ENCODE data around the gene AFDN.

The AFDN gene

DNA sequence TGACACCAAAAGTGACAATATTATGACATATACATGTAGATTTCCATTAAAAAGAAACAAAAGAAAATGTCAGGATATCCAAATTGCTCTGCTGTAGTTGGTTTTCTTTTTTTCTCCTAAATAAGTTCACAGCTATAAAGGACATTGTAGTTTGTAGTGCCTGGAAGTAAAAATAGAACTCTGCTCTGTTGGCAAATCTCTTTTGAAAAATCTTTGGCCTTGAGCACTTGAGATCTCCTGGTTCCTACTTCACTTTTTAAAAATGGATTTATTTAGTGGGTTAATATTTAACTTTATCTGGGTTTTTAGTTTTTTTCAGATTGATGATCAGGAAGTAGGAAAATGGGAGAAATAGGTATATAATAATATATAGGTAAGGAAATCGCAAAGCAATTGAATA is 52.9 kb downstream of the AFDN start:
- no peak for DNase-seq

GRCh38 chr6:167881327-167881726 is 54.6 kb downstream of the AFDN start:
- no peak for DNase-seq

DNA sequence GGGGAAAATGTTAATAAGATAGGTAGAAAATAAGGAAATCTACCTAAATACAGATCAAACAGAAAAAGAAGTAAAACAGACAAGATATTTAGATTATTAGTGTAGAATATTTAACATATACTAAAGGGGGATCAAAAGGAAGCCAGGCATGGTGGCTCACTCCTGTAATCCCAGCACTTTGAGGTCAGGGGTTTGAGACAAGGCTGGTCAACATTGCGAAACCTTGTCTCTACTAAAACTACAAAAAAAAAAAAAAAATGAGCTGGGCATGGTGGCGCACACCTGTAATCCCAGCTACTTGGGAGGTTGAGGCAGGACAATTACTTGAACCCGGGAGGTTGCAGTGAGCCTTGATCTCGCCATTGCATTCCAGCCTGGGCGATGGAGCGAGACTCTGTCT is 55.5 kb downstream of the AFDN start:
- DNase-seq = no peak

DNA sequence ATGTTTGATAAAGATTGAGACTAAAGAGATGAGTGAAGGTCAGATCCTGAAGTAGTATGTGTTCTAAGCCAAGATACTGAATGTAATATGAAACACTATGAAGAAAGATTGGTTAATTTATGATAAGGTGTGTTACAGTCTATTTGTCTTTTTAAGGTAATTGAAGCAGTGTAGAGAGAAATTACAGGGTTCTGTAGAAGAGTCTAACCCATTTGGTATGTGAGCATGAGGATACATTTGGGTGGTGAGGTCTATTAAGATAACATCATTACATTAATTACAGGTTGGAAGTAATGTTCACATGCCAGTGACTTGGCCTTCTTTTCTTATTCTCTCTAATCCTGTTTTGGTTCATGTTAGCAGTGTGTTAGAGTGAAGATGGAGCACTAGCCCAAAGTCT is 61.4 kb downstream of the AFDN start:
- no peak for DNase-seq

GRCh38 chr6:167892835-167893815 is 66.4 kb downstream of the AFDN start:
- DNase-seq = no peak

DNA sequence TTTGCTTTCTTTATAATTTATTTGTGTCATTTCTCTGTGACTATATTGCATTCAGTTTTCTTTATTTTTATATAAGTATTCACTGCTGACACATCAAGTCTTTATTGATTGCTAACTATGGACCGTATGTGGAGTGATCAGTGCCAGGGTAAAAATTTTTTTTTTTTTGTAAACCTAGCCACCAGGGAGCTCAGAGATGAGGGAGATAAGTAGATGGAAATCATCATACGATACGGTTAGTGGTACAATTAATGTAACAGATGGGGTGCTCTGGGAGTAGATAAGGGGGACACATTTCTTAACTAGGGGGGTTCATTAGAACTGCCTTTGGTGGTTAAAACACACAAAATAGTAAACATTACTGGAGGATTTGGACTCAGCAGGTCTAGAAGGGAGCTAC is 68.3 kb downstream of the AFDN start:
- no peak for DNase-seq

- DNase-seq = no peak
Observed at GRCh38 chr6:167896648-167897047, 69.9 kb downstream of the AFDN start.

DNA sequence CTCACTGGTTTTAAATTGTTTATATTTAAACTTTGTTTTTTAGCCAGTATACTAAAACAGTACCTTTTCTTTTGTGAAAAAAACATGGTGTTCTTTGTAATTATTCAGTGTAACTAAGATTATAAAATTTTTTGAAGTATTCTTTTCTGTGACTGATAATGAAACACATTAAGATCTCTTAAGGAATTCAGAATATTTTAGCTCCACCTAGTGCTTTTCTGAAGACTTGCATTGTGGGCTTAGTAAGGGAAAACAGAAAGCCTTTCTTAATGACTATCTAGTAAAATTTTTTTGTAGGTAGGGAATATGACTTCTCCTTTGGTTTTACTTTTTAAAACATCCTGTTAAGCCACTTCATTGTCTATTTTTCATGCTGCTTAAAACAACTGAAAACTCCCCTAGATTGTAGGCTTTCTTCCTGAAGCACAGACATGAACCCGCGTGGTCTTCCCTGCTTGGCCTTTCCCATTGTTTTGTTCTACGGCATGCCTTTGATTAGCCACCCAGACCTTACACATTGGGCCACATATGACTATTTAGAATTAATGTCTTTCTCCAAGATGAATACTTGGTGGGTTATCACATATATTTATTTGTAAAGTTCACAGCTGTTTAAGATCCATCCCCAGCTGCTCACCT is 72.1 kb downstream of the AFDN start:
- no peak for DNase-seq

- DNase-seq = no peak
Observed at GRCh38 chr6:167904791-167905190, 78.1 kb downstream of the AFDN start.

GRCh38 chr6:167906899-167907298 is 80.2 kb downstream of the AFDN start:
- DNase-seq = no peak

DNA sequence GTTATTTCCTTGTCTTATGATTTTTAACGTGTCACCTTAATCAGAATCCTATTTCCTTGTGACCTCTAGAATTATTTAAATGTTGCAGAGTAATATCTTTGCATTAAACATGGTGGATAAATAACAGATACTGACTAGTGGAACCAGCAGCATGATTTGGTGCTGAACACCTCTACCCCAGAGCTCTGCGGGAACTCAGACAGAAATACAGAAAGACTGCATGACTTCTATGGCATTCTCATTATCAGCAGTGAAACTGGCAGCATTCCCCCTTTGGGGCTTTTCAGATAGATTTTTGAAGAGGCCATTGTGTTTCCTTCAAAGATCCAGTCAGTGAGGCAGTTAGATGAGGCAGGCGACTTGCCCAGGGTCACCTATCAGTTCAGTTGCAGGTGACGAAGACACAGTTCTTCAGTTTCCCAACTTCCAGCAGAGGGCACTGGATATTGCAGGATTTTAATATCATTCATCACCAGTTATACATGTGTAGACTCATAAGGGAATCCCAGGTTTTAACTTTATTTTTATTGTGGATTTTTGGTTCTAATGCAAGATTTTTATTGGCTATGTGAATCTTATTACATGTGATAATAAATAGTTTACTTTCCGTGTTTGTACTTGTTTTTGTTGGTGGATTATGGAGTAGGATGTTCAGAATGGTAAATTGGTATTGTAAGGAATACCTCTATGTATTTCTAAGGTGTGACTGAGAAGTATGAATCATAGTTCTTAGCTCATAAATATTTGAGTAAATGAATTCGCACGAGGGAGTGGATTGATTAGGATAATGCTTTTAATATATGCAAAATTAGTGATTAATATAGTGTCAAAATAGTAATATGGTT is 81.3 kb downstream of the AFDN start:
- DNase-seq = no peak

- no peak for DNase-seq
Observed at GRCh38 chr6:167910007-167910406, 83.3 kb downstream of the AFDN start.

DNA sequence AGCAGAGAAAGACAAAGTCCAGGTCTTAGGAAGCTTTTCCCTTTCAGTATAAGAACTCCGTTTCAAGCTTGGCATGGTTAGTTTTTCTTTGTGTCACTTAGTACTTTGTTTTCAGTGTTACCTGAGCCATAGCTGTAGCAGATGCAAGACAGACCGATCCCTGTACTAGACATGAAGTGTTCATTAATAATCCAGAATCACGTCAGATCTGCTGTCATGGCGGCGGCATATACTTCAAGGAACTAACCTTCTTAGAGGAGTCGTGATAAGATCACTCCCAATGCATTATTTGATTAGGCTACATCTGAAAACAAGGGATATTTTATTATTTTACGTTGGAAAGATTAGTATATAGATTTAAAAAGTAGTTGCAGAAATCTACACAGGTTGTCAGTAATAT is 83.9 kb downstream of the AFDN start:
- no peak for DNase-seq

GRCh38 chr6:167912494-167912893 is 85.8 kb downstream of the AFDN start:
- DNase-seq = no peak

GRCh38 chr6:167913699-167914098 is 87.0 kb downstream of the AFDN start:
- no peak for DNase-seq

DNA sequence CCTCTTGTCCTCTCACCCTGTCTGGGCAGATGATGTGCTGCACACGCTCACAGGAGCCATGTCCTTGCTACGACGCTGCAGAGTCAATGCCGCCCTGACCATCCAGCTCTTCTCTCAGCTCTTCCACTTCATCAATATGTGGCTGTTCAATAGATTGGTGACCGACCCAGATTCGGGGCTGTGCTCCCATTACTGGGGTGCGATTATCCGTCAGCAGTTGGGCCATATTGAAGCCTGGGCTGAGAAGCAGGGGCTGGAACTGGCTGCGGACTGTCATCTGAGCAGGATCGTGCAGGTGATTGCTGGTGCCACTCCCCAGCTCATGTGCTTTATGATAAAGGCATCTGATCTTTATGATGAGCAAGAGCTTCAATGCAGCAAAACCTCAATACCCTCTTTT is 88.4 kb downstream of the AFDN start:
- no peak for DNase-seq

GRCh38 chr6:167917551-167918154 is 90.9 kb downstream of the AFDN start:
- DNase-seq = no peak

DNA sequence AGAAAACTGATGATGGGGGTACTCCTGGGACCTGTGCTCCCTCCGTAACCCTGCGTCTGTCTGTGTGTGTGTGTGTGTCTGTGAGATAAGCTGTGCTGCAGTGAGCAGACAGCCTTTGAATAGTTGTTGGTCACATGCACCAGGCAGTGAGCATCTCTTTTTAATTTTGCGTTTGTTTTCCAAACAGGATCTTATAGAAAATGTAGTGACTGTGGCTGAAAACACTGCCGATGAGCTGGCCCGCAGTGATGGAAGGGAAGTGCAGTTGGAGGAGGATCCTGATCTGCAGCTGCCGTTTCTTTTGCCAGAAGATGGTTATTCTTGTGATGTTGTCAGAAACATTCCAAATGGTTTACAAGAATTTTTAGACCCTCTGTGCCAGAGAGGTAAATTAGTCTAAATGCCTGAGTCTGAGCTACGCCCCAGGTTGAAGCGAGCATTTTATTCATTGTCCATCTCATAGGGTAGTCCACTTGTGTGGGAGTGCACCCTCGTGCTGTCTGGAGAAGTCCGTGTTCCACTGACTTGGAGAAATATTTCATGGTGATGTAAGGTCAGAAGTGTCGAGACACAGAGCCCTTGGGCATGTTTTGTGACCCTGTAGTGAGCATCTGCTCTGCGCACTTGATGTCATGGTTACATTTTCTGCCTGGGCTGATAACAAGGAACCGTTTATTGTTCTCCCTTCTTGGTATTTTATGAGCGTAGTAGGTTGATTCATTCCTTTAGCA is 92.0 kb downstream of the AFDN start:
- DNase-seq = no peak

DNA sequence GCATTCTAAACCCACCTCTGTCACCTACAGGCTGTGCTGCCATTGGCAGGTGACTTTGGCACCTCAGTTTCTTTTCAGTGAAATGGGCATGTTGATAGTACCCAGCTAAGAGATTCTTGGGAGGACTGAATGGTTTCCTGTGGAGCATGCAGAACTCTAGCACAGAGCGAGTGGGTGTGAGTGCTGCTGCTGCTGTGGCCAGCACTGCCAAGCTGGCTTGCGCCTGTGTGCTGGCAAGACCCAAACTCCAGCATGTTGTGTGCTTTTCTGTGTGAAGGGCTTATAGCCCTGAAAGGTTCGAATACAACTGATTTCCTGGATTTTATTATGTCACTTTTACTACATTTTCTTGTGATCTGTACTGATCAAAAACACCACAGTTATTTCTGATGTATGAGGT is 92.6 kb downstream of the AFDN start:
- no peak for DNase-seq

- no peak for DNase-seq
Observed at GRCh38 chr6:167920165-167920564, 93.5 kb downstream of the AFDN start.

DNA sequence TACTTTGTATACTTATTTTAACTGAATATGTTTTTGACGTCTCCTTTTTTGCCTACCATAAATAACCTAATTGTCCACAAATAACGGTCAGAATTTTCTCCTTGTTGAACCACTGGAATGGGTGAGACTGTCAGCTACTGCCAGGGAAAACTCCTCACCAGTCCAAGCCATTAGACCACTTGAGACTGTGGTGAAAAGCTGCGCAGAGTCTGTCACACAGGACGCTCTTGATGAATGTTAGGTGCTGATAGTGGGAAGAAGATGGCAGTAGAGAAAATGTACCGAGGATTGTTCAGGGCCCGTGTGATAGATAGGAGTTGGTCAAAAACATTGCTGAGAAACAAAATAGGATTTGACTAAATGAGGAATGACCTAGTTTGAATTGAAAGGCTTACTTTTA is 95.1 kb downstream of the AFDN start:
- no peak for DNase-seq

DNA sequence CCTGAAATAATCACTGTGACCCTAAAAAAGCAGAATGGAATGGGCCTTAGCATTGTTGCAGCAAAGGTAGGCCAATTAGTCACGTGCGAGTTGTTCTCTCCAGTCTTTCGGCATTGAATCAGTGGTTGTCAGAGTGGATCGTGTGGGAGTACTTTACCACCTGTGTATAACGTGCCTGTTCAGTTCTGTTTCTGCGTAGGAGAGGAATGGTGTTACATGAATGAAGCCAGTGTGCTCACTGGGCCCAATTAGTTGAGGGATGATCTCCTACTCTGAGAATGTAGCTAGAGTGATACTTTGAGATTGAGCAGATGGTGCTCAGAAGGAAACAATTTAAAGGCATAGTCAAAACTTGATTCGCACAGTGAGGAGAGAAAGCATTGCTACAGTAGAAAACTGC is 98.3 kb downstream of the AFDN start:
- no peak for DNase-seq

Data from NCI-H1930 (cell line).